ENCODE measurements around the gene DPH7. TPM values are rescaled to one million over a fixed set of nuclear protein-coding genes. Genes with fewer than 3 reads are reported as not detected.

DPH7 gene
- total and polyA plus RNA-seq, 10 donors, result 31.7 to 80.5 (median 41.2) TPM

- Histone ChIP-seq H3K27me3 (replicated peaks in 1 of 7) (no peaks in the 10 kb centered on the region), H3K9me3 (no peaks in the 10 kb centered on the region), H3K36me3 (peaks cover 0 to 77% (median 49%) of the 10 kb centered on the region in 6 donors), H3K4me3 (no peak overlapping the region), H3K27ac (no peak overlapping the region), H3K4me1 (peaks cover 2 to 26% (median 11%) of the 10 kb centered on the region in 6 donors)
- DNase-seq, result no peak
- intact Hi-C loops (cut with DNase I; ENCODE audit: low total_unique reads), result no loop called here
- WGBS, 5 donors, result 84 to 93% (median 87%) methylated on average over 7 to 8 of the region's 8 CpGs
- TF ChIP-seq, protein P1, sequence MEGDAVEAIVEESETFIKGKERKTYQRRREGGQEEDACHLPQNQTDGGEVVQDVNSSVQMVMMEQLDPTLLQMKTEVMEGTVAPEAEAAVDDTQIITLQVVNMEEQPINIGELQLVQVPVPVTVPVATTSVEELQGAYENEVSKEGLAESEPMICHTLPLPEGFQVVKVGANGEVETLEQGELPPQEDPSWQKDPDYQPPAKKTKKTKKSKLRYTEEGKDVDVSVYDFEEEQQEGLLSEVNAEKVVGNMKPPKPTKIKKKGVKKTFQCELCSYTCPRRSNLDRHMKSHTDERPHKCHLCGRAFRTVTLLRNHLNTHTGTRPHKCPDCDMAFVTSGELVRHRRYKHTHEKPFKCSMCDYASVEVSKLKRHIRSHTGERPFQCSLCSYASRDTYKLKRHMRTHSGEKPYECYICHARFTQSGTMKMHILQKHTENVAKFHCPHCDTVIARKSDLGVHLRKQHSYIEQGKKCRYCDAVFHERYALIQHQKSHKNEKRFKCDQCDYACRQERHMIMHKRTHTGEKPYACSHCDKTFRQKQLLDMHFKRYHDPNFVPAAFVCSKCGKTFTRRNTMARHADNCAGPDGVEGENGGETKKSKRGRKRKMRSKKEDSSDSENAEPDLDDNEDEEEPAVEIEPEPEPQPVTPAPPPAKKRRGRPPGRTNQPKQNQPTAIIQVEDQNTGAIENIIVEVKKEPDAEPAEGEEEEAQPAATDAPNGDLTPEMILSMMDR (IDR thresholded peaks at IDR 0.05 in 8 of 11, conservative IDR thresholded peaks at IDR 0.05 in 3 of 11), result no peak
- TF ChIP-seq POLR2A (IDR thresholded peaks at IDR 0.05) (no peak), POLR2AphosphoS5 (IDR thresholded peaks at IDR 0.05) (no peak)
Measured at GRCh38 chr9:137583957-137584356, 5.2 kb upstream of the DPH7 start.

- 81 to 90% (median 85%) methylated on average over 14 of the region's 14 CpGs for WGBS, 5 donors
- Histone ChIP-seq H3K9me3 (no peaks in the 10 kb centered on the region), H3K27ac (no peak overlapping the region), H3K4me3 (no peak overlapping the region), H3K27me3 (replicated peaks in 1 of 7) (no peaks in the 10 kb centered on the region), H3K4me1 (peaks cover 2 to 23% (median 11%) of the 10 kb centered on the region in 6 donors), H3K36me3 (peaks cover 0 to 75% (median 49%) of the 10 kb centered on the region in 6 donors)
- intact Hi-C loops (cut with DNase I; ENCODE audit: low total_unique reads), result no loop called here
- TF ChIP-seq, protein P1 (IDR thresholded peaks at IDR 0.05 in 8 of 11, conservative IDR thresholded peaks at IDR 0.05 in 3 of 11), result no peak
- no peak for TF ChIP-seq POLR2AphosphoS5 (IDR thresholded peaks at IDR 0.05)
- no peak for TF ChIP-seq POLR2A (IDR thresholded peaks at IDR 0.05)
- no peak for DNase-seq
Measured at GRCh38 chr9:137583347-137583746, 4.6 kb upstream of the DPH7 start.

- Histone ChIP-seq H3K4me3 (no peak overlapping the region), H3K9me3 (no peaks in the 10 kb centered on the region), H3K36me3 (peaks cover 0 to 65% (median 39%) of the 10 kb centered on the region in 6 donors), H3K4me1 (peaks cover 10 to 26% (median 17%) of the 10 kb centered on the region in 6 donors), H3K27ac (no peak overlapping the region), H3K27me3 (replicated peaks in 1 of 7) (no peaks in the 10 kb centered on the region)
- WGBS, 5 donors, result 81 to 87% (median 84%) methylated on average over 13 to 20 of the region's 20 CpGs
- TF ChIP-seq POLR2AphosphoS5 (IDR thresholded peaks at IDR 0.05) (no peak), POLR2A (IDR thresholded peaks at IDR 0.05) (no peak)
- TF ChIP-seq, protein P1 (IDR thresholded peaks at IDR 0.05 in 8 of 11, conservative IDR thresholded peaks at IDR 0.05 in 3 of 11), result peak in 6 of 11 experiments; percentile 11 to 34 (median 24)
- DNase-seq, result no peak
- intact Hi-C loops (cut with DNase I; ENCODE audit: low total_unique reads), result no loop called here
Measured at GRCh38 chr9:137582286-137582860, 3.6 kb upstream of the DPH7 start.

GRCh38 chr9:137581361-137582285, 2.9 kb upstream of the DPH7 start:
- intact Hi-C loops (cut with DNase I; ENCODE audit: low total_unique reads), result no loop called here
- H3K27ac ChIP-seq, result no peak overlapping the region
- H3K27me3 ChIP-seq (replicated peaks in 1 of 7), result no peaks in the 10 kb centered on the region
- H3K4me3 ChIP-seq, result no peak overlapping the region
- H3K9me3 ChIP-seq, result no peaks in the 10 kb centered on the region
- WGBS, 5 donors, result 91 to 94% (median 93%) methylated on average over 21 to 22 of the region's 22 CpGs
- TF ChIP-seq, protein P1 (IDR thresholded peaks at IDR 0.05 in 8 of 11, conservative IDR thresholded peaks at IDR 0.05 in 3 of 11), result no peak
- TF ChIP-seq POLR2AphosphoS5 (IDR thresholded peaks at IDR 0.05), result no peak
- no peak for TF ChIP-seq POLR2A (IDR thresholded peaks at IDR 0.05)
- DNase-seq, result no peak
- H3K36me3 ChIP-seq, result peaks cover 0 to 60% (median 32%) of the 10 kb centered on the region in 6 donors
- H3K4me1 ChIP-seq, result peaks cover 16 to 34% (median 25%) of the 10 kb centered on the region in 6 donors

All from spleen (tissue), 11 donors.